Lower leg skin (tissue), 4 donors: Measurements from ENCODE around the gene ALPP. TPM values are rescaled to one million over a fixed set of nuclear protein-coding genes. Genes with fewer than 3 reads are reported as not detected.

Experiments used
- DNase-seq, 2 donors: peaks; one replicate each; pipeline ENCODE4 v3.0.0-alpha.2; 2019; ENCODE audit warnings: low spot score in 2 of 2
- H3K4me3 ChIP-seq: fragments of 200-600 bp; sonication (generic); 2 replicates; pipeline ENCODE4 v1.5.1; 2017; ENCODE audit warnings: mild to moderate bottlenecking, low read depth; ENCODE audit not compliant: poor library complexity, severe bottlenecking
- CTCF ChIP-seq, 3 donors: fragments of 450-650 bp; IDR thresholded peaks; one replicate each; pipeline ENCODE4 v1.5.1; 2016; ENCODE audit warnings: antibody characterized with exemption in 3 of 3, mild to moderate bottlenecking in 3 of 3, moderate library complexity in 2 of 3
- POLR2A ChIP-seq, 2 donors: fragments of 450-650 bp; IDR thresholded peaks; one replicate each; pipeline ENCODE4 v1.6.1; 2016 to 2017; ENCODE audit warnings: antibody characterized with exemption in 2 of 2, mild to moderate bottlenecking in 1 of 2, moderate library complexity in 1 of 2
- WGBS, 2 donors: methylation state at CpG; one replicate each; pipeline ENCODE4 v1.1.5; 2018; 5-methylcytosine and 5-hydroxymethylcytosine counted together
- intact Hi-C: fragments of 100-400 bp; cut with DNase I; formaldehyde crosslinking; loops from one replicate; pipeline ENCODE4 v1.15.0; 2023; ENCODE audit warnings: low total_unique reads
- total RNA-seq, 4 donors: library from RNA; depleted of rRNA; stranded (reverse); fragments of >200 nt; gene quantifications; one replicate each; pipeline ENCODE4 v1.1.0, GENCODE V29; 2016

The ALPP gene
- total RNA-seq, 4 donors from 2014 or later, result not detected

GRCh38 chr2:232385660-232386489, 7.3 kb downstream of the ALPP start:
- DNase-seq, result no peak
- 10 to 14% methylated on average over 24 of the region's 24 CpGs for WGBS, 2 donors
- no peak overlapping the region for H3K4me3 ChIP-seq
- TF ChIP-seq CTCF (IDR thresholded peaks at IDR 0.05) (no peak), POLR2A (IDR thresholded peaks at IDR 0.05) (no peak)
- intact Hi-C loops, result no loop called here

GRCh38 chr2:232386490-232386739, 7.9 kb downstream of the ALPP start:
- TF ChIP-seq CTCF (IDR thresholded peaks at IDR 0.05) (no peak), POLR2A (IDR thresholded peaks at IDR 0.05) (no peak)
- no peak for DNase-seq
- intact Hi-C loops, result no loop called here
- no peak overlapping the region for H3K4me3 ChIP-seq
- whole genome bisulfite sequencing, 2 donors, result 12 to 24% methylated on average over 23 of the region's 23 CpGs

- TF ChIP-seq POLR2A (IDR thresholded peaks at IDR 0.05), result no peak
- TF ChIP-seq CTCF (IDR thresholded peaks at IDR 0.05), result no peak
- no peak overlapping the region for H3K4me3 ChIP-seq
- intact Hi-C loops, result no loop called here
- DNase-seq, result no peak
- 18 to 21% methylated on average over 32 to 40 of the region's 75 CpGs for WGBS, 2 donors
Observed at GRCh38 chr2:232386740-232387450, 8.3 kb downstream of the ALPP start.

GRCh38 chr2:232387451-232388171, 9.1 kb downstream of the ALPP start:
- intact Hi-C loops, result no loop called here
- DNase-seq, result no peak
- TF ChIP-seq POLR2A (IDR thresholded peaks at IDR 0.05) (no peak), CTCF (IDR thresholded peaks at IDR 0.05) (no peak)
- 12 to 21% methylated on average over 22 to 46 of the region's 50 CpGs for WGBS, 2 donors
- H3K4me3 ChIP-seq, result no peak overlapping the region

GRCh38 chr2:232388324-232388891, 9.9 kb downstream of the ALPP start:
- TF ChIP-seq POLR2A (IDR thresholded peaks at IDR 0.05) (no peak), CTCF (IDR thresholded peaks at IDR 0.05) (no peak)
- no peak for DNase-seq
- intact Hi-C loops, result no loop called here
- no peak overlapping the region for H3K4me3 ChIP-seq
- 15 to 23% methylated on average over 21 to 27 of the region's 42 CpGs for WGBS, 2 donors
